Measurements from ENCODE around the gene DENND2A.

Gene DENND2A

DNA sequence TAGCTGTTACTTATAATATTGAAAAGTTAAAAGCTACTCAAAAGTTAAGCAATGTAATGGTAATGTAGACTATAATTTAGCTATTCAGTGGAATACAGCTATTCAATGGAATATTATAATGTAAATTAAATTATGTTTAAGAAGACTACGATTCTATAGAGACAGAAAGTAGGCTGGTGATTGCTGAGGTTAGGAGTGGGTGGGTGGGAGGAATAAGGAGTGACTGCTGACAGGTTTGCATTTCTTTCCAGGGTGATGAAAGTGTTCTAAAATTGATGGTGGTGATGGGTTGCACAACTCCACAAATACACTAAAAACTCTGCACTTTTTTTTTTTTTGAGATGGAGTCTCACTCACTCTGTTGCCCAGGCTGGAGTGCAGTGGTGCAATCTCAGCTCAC is 21.4 kb downstream of the DENND2A start:
- no peak for DNase-seq

DNA sequence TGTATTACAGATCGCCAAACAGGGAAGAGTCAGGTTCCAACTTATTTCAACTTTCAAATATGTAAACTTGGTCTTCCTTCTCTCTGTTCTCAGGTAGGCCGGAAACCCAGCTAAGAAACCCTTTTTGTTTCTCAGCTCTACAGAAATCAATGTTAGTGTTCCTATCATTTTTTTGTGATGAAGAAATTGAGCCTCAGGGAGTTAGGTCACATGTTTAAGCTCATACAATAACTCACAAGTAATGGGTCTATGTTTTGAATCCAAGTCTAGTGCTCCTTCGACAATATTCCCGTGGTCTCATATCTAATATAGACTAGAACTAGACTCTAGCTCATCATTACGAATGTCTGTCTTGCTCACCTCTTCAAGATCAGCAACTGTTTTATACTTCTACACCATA is 22.3 kb downstream of the DENND2A start:
- DNase-seq = no peak

DNA sequence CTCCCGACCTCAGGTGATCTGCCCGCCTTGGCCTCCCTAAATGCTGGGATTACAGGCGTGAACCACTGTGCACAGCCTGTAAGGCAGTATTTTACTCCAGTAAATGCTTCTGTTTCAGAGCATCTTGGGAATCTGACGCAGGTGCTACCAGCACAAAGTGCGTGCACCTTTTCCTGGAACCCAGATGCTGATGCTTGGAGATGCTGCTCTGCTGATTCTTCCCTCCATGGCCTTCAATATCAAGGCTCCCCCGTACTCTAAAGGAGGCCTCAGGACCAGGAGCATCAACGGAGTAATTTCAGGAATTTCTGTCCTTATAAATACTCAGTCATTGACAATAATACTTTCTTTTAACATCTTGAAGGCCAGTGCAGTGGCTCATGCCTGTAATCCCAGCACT is 23.5 kb downstream of the DENND2A start:
- DNase-seq = no peak

DNA sequence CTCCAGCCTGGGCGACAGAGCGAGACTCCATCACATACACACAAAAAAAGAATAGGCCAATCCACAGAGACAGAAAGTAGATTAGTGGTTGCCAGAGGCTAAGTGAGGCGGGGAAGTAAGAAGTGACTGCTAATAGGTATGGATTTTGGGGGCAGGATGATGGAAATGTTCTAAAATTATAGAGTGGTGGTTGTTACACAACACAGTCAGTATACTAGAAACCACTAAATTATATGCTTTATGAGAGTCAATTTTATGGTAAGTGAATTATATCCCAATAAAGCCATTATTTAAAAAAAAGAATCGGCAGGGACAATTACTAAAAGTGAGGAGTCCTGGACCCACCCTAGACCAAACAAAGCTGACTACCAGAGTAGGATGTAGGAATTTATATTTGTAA is 24.3 kb downstream of the DENND2A start:
- no peak for DNase-seq

DNA sequence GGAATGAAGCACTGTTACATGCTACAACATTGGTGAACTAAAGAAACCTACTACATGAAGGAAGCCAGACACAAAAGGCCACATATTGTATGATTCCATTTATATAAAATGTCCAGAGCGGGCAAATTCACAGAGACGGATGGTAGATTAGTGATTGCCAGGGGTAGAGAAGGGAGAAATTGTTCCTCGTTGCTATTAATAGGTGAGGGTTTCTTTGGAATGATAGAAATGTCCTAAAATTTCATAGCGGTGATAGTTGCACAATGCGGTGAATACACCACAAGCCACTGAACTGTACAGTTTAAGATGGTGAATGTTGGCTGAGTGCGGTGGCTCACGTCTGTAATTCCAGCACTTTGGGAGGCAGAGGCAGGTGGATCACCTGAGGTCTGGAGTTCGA is 29.0 kb downstream of the DENND2A start:
- DNase-seq = no peak

DNA sequence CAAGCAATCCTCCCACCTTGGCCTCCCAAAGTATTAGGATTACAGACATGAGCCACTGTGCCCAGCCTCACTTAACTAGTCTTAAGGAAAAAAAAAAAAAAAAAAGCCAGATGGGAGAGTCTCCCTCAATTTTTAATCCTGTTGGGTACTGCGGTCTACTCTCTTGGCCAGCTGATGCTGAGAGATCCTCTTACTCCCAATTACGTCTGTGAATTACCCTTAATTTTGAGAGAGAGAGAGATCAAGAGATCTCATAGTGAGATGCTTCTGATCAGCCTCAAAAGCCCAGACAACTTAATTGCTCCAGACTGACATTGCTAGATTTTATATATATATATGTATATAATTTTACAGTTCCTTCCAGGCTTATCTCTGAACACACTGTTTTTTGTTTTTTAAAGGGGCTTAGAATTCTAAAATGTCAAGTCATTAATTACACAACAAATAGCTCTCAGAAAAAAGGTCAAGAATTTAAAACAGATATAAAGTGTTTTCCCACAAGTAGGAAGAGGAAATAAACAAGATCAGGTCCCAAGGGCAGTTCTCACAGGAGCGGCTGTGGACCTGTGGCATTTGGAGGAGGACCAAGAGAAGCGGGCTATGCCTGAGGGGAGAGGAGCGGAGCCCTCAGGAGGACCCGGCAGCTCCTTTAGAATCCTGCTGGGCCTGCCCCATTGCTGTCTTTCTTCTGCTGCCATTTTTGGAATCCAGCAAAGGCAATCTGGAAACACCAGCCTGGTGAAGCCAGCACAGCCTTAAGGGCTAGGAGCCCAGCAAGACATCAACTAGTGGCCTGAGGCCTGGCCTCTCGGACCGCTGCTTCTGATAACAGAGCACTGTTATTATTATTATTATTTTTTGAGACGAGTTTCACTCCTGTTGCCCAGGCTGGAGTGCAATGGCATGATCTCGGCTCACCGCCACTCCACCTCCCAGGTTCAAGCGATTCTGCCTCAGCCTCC is 30.1 kb downstream of the DENND2A start:
- no peak for DNase-seq

DNA sequence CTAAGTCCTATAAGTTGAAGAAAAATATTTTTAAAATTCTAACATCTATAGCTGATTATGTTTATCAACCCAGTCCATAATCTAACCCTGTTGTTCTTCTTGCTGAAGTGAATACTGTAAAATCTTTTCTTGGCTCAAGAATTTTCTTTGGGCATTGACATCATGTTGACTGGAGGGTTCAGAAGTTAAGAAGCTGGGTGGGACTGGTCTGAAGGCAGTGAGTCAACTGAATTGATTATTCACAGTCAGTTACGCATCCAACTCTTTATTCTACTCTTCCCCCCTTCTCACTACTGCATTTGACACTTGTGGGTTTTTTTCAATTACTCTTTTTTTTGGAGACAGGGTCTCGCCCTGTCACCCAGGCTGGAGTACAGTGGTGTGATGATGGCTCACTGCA is 31.0 kb downstream of the DENND2A start:
- DNase-seq = no peak

DNA sequence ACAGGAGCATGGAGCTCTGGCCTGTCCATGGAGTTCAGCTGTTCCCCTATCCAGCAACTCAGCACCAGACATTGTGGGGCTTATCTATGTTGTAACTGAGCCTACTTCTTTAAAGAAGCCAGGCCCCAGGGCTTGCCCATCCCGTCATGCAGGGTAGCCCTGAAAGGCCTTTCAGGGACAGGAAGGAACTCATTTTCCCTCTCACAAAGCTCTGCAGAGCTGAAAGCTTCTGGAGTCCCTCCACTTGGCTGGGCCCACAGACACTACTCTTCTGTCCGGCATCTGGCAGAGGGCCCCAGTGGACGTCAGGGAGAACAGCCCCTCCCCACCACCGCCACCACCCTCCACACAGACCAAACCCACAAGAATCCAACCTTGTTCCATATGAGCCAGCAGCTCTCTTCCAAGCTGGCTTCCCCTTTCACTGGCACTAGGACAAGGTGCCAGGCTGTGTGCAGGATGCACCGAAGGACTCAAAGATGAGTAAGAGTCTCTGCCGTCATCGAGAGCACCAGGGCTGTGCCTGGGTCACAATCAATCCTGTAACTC is 33.1 kb downstream of the DENND2A start:
- DNase-seq = no peak

DNA sequence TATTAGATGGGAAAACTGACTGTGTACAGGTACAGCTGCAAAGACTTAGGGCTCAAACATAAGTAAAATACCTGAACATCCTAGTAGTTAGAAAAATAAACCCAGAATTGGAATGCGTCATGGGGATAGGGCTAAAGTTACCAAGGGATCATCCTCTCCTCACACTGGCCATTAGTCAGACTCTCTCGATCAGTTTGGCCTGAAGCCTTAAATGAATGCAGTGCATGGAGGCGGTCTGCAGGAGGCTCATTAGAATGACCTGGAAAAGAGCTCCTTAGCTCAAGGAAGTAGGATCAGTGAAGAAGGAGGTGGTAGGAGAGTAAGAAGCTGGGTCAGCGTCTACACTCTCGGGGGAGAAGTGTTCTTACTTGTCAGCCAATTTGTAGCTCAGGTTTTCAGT is 35.3 kb downstream of the DENND2A start:
- no peak for DNase-seq

DNA sequence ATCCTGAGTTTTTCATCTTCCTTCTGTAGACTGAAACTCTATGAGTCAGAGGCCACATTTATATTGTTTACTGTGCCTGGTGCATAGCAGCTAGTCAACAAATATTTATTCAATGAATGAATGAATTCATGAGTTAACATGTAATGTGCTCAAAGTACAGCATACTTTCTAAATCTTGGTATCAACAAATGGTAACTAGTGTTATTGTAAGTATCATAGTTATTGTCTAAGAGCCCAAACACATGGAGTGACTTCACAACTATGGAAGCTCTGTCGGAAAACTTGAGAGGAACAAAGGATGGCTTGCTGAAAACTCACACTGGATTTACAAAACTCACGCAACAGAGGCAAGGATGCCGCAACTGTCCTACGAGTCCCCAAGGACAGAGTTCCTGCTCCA is 35.9 kb downstream of the DENND2A start:
- DNase-seq = peak; percentile 62

DNA sequence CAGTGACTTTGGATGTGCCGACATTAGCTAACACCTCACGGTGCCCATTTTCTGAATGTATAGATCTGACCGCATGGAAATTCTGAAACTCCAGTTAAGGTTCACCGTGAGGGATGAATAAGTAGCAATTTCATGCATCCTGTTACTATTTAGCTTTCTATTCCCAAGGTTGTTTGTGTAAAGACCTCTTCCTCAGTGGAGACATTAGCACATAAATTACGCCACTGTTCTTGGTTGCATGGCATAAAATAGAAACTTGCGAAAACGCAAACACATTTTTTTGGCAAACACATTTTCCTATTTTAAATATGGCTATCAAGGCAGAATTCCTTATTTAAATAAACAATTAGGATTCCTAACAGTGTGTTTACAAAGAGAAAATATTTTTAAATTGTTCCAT is 36.5 kb downstream of the DENND2A start:
- DNase-seq = no peak

DNA sequence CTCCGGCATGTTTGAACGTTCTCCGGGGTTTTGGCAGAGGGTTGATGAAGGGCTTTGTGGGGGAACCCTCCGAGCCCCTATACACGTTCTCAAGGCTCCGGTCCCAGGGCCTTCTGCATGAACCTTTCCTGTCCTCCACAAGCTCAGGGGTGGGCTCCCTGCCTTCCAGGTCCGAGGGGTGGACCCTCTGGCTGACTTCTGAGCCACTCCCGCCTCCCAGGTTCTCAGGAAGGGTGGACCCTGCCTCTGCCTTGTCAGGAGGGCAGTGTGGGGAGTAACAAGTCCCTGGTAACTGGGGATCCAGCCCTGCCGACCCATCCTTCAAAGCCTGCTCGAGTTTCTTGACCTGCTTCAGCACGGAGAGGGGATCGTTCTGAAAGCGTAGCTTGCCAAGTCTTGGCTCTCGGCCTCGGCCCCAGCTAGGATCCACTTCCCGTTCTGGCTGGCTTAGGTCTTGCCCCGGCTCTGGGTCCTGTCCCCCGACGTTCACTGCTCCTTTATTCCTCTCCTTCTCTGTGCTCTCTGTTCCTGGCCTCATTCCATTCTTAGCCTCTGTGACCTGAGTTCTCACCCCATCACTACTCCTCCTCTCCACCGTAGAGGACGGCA is 38.9 kb downstream of the DENND2A start:
- no peak for DNase-seq

DNA sequence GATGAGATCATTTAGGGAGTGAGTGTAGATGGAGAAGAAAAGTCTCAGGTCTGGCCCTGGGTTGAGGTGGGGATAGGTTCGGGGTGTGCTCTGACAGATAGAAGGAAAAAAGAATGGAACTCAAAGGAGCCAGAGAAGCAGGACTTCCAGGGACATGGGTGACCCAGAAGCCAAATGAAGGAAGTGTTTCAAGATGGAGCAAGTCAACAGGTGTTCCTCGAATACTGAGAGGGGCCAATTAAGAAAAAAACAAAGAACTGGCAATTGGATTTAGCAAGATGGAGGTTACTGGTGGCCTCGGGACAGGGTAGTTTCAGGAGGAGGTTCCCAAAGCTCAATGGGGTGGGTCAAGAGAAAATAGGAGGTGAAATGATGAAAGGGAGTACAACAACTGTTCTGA is 40.3 kb downstream of the DENND2A start:
- no peak for DNase-seq

DNA sequence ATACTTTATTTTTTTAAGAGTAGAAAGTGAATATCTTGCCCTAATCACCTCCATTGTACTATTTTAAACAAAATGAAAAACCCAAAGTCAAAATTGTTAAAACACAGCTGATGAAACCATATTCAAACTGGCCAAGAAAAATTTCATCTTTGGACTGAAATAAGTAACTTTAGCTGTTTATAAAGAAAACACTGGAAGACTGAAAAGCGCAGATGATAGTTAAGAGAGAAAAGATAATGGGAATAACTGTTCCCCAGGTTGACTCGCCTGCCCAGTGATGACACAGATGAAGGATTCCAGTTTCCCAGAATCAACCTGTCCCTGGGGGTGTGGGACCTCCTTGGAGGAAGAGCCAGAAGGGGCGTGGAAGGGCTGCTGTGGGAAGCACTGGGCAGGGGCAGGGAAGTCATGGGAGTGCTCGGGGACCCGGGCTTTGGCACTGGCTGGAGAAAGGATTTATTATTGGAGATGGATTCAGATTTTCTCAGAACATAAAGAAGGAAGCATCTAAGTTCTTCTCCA is 43.1 kb downstream of the DENND2A start:
- DNase-seq = no peak

DNA sequence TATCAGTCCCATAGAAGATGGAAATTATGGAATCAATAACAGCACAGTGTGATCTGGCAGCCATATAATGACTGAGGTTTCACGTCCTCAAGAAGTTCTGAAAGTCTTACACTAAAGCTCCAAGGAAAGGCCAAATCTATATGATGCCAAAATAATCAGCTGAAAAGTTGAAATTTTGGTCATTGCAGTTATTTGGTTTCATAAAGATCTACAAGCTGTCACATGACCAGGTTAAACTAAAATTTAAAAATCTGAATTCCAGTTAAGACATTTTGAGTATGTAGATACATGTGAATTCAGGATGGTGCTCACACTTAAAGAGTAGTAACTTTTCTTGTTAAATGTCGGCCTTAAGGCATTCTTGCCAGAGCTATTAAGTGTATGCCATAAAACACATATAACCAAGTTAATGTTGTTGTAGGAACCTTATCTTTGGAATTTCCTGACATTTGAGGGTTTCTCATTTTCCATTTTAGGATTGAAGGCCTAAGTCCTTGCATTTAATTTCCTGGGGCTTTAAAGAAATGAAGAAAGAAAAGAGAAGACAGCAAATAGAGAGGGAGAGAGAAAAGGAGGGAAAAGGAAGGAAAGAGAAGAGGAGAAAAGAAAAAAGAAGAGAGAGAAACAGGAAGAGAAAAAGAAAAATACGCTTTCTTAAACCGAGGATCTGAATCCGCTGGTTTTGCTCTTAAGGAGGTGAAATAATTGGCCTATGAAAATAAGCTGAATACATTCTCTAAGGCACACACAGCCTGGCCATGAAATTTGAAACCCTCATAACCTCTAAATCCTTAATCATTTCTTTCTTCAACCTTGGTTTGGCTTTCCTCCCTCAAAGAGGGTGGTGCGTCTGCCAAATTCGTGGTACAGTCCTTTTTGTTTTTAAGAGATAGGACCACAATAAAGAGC is 43.8 kb downstream of the DENND2A start:
- DNase-seq = no peak

DNA sequence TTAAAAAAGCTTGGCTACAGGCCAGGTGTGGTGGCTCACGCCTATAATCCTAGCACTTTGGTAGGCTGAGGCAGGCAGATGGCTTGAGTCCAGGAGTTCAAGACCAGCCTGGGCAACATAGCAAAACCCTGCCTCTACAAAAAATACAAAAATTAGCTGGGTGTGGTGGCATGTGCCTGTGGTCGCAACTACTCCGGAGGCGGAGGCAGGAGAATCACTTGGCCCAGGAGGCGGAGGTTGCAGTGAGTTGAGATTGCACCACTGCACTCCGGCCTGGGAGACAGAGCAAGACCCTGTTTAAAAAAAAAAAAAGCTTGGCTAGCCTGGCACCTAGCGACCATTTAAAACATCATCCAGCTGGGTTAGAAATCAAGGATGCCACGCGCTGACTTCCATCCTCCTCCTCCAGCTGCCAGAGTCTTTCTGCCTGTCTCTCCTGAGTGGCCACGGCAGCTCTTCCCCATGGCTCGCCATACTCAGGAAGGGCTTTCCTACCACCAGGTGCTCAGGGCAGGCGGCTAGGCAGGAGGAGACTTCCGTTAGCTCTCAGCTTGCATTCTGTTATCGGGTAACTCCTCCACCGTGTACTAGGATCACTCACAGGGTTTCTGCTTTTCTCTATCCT is 45.0 kb downstream of the DENND2A start:
- no peak for DNase-seq

DNA sequence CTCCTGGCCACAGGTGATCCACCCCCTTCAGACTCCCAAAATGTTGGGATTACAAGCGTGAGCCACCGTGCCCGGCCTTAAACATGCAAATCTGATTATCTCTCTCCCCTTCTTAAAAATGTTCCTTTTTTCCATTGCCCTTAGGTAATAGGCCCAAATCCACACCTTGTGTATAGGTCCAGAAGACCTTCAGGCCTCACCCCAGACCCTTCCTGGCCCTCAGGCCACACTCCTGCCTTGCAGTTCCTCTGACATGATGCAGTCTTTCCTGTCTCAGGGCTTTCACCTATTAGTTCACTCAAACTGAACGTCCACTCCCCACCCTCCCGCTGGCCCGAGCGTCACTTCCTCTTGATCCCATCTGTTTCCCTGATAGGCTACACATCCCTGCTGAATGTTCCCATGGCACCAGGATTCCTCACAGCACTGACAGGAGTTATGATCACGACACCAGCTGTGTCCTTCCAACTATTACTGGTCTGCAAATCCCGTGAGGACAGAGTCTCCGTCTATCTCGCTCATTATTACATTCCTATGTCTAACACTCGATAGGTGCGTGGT is 46.4 kb downstream of the DENND2A start:
- DNase-seq = no peak

DNA sequence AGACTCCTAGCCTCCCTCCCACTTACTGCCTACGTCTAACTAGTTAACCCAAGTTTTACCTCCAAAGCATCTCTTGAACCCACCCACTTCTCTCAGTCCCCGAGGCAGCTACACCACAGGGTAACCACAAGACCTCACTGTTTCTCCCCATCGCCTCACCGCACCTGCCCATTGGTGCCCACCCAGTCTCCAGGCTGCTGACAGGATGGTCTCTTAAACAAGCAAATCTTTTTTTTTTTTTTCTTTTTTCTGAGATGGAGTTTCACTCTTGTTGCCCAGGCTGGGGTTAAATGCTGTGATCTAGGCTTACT is 47.0 kb downstream of the DENND2A start:
- no peak for DNase-seq

DNA sequence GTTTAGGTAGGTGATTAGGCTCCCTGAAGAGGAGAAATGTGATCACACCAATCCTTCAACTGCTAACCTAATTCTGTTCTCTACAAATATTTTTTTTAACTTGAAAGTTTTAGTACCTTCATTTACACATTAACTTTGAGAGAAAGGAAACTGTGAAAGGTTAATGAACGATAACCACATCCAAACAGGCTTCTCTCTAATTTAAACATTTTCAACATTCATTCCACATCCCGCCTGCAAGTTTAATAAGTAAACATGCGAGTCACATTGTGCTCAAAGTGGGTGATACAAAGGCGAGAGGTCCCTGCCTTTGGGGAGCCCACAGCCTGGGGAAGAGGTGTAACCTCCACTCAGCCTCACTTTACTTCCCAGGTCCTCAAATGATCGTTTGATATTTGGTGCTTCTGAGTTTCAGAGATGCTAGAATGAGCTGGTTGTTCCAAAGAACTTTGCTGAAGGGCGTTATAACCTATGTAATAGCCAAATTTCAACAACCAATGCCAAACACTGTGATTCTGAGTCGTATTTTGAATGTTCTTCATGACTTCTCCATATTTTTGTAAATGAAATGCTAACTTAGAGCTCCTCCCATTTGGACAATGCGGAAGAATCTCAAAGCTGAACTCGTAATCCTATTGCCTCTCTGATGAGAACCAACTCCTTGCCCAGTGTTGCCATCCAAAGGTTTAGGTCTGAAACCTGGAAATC is 47.5 kb downstream of the DENND2A start:
- no peak for DNase-seq

DNA sequence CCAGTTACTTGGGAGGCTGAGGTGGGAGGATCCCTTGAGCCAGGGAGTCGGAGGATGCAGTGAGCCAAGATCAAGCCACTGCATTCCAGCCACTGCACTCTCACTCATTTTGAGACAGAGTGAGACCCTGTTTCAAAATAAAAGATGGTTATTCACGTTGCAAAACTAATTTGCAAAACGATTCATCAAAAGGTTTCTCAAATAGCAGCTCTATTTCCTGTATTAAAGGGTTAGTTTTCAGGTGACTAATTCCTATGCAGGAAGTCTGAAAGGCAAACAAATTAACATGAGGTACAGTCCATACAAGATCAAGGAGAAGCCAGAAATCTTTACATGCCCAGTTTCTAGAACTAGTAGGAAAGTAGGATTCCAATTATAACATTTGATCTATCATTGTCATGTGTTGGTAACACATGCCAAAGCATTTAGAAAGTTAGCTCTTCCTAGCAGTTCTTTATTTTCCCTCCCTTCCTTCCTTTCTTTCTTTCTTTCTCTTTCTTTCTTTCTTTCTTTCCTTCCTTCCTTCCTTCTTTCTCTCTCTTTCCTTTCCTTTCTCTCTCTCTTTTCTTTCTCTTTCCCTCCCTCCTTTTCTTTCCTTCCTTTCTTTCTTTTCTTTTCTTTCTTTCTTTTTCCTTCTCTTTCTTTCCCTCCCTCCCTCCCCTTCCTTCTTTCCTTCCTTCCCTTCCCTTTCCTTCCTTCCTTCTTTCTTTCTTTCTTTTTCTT is 49.3 kb downstream of the DENND2A start:
- peak; percentile 34 for DNase-seq

DNA sequence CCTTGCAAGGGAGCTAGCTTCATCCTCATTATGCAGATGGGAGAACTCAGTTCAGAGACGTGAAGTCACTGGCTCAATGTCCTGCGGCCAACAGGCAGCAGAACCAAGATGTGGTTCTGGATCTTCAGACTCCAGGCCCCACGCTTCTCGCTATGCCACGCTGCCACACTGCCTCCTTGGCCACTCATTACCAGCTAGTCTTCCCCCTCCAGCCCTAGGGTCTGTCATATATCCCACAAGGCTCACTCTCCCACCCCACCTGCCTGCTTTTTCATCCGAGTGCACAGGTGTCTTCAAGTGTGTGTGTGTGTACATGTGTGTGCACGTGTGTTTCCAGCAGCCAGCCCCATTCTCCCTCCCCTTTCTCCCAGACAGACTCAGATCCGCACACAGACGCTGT is 53.4 kb downstream of the DENND2A start:
- no peak for DNase-seq

Data from DMS53 (cell line).